Astrocyte (in vitro differentiated cells and primary cell): ENCODE results near the gene CENPB. TPM values are rescaled to one million over a fixed set of nuclear protein-coding genes. Genes with fewer than 3 reads are reported as not detected.

Experiments
- DNase-seq: peaks from one replicate; pipeline ENCODE4 v3.0.0-alpha.2; 2010; ENCODE audit warnings: low read depth
- FAIRE-seq: peaks from 2 replicates; lab custom pipeline; 2011; peaks lifted over from hg19 to GRCh38; lab: Jason Lieb, UNC
- H2AFZ ChIP-seq: 2 replicates; pipeline ENCODE4 v1.6.0; 2012; ENCODE audit warnings: low read depth, low read length, inconsistent platforms
- H3K27ac ChIP-seq: 2 replicates; pipeline ENCODE4 v1.5.1; 2011; ENCODE audit warnings: low read depth, low read length, inconsistent platforms
- H3K27me3 ChIP-seq: 2 replicates; pipeline ENCODE4 v1.6.0; 2011; ENCODE audit warnings: low read length, inconsistent platforms; ENCODE audit not compliant: insufficient read depth
- H3K36me3 ChIP-seq: 2 replicates; pipeline ENCODE4 v1.5.1; 2011; ENCODE audit warnings: low read length, inconsistent platforms; ENCODE audit not compliant: insufficient read depth
- H3K4me1 ChIP-seq: 2 replicates; pipeline ENCODE4 v1.5.1; 2011; ENCODE audit warnings: low read length, inconsistent platforms; ENCODE audit not compliant: insufficient read depth
- H3K4me2 ChIP-seq: 2 replicates; pipeline ENCODE4 v1.6.0; 2012; ENCODE audit warnings: low read length, inconsistent platforms
- H3K4me3 ChIP-seq: 2 replicates; pipeline ENCODE4 v1.5.1; 2011; ENCODE audit warnings: low read depth, mild to moderate bottlenecking, low read length, inconsistent platforms; ENCODE audit not compliant: insufficient read depth
- H3K79me2 ChIP-seq: 2 replicates; pipeline ENCODE4 v1.6.0; 2012; ENCODE audit warnings: mild to moderate bottlenecking, low read length, inconsistent platforms; ENCODE audit not compliant: insufficient read depth
- H3K9ac ChIP-seq: 2 replicates; pipeline ENCODE4 v1.6.0; 2012; ENCODE audit warnings: mild to moderate bottlenecking, low read length, inconsistent platforms
- H3K9me3 ChIP-seq: 2 replicates; pipeline ENCODE4 v1.5.1; 2012; ENCODE audit warnings: low read depth, mild to moderate bottlenecking, low read length, inconsistent platforms; ENCODE audit not compliant: insufficient read depth
- H4K20me1 ChIP-seq: 2 replicates; pipeline ENCODE4 v1.6.0; 2012; ENCODE audit warnings: low read length, inconsistent platforms; ENCODE audit not compliant: insufficient read depth
- H3K27ac Mint-ChIP-seq: one replicate; pipeline ENCODE4 v1.8.0; 2021; ENCODE audit warnings: mild to moderate bottlenecking, mixed read lengths; ENCODE audit not compliant: unreplicated experiment
- H3K27me3 Mint-ChIP-seq: one replicate; pipeline ENCODE4 v1.8.0; 2021; ENCODE audit warnings: low read depth, mixed read lengths; ENCODE audit not compliant: unreplicated experiment
- H3K36me3 Mint-ChIP-seq: one replicate; pipeline ENCODE4 v1.8.0; 2021; ENCODE audit warnings: low read depth, mixed read lengths; ENCODE audit not compliant: unreplicated experiment
- H3K4me1 Mint-ChIP-seq: one replicate; pipeline ENCODE4 v1.8.0; 2021; ENCODE audit warnings: low read depth, mixed read lengths; ENCODE audit not compliant: unreplicated experiment
- H3K4me3 Mint-ChIP-seq: one replicate; pipeline ENCODE4 v1.8.0; 2021; ENCODE audit warnings: mild to moderate bottlenecking, moderate library complexity, mixed read lengths; ENCODE audit not compliant: unreplicated experiment
- H3K9me3 Mint-ChIP-seq: one replicate; pipeline ENCODE4 v1.8.0; 2021; ENCODE audit warnings: mild to moderate bottlenecking, mixed read lengths; ENCODE audit not compliant: unreplicated experiment
- CTCF ChIP-seq: IDR thresholded peaks from 2 replicates; pipeline ENCODE4 v1.5.1; 2011; ENCODE audit warnings: low read depth, mild to moderate bottlenecking, inconsistent platforms, low read length, moderate library complexity; ENCODE audit not compliant: insufficient read depth
- EZH2 ChIP-seq: IDR thresholded peaks from 2 replicates; pipeline ENCODE4 v1.6.1; 2012; ENCODE audit warnings: mild to moderate bottlenecking, low read length, inconsistent platforms; ENCODE audit not compliant: insufficient read depth
- total RNA-seq: library from RNA; stranded (reverse); gene quantifications from 2 replicates; pipeline ENCODE4 v1.2.1, GENCODE V29; 2021

Gene CENPB
- total RNA-seq, 1 donor from 2014 or later = 39.1 TPM

GRCh38 chr20:3741836-3742458 is 44.6 kb downstream of the CENPB start:
- no peaks in the 10 kb centered on the region for H3K4me1 Mint-ChIP-seq
- H3K36me3 Mint-ChIP-seq = no peaks in the 10 kb centered on the region
- H3K4me1 ChIP-seq = no peaks in the 10 kb centered on the region
- TF ChIP-seq EZH2 (no peak), CTCF (no peak)
- no peak overlapping the region for H3K4me2 ChIP-seq
- H3K27me3 Mint-ChIP-seq = peaks cover 41% of the 10 kb centered on the region
- no peaks in the 10 kb centered on the region for H3K36me3 ChIP-seq
- H3K27ac ChIP-seq = no peak overlapping the region
- no peak overlapping the region for H3K4me3 Mint-ChIP-seq
- H3K4me3 ChIP-seq = no peak overlapping the region
- H3K27ac Mint-ChIP-seq = no peak overlapping the region
- no peaks in the 10 kb centered on the region for H3K79me2 ChIP-seq
- no peak for DNase-seq
- no peak overlapping the region for H2AFZ ChIP-seq
- H3K9me3 Mint-ChIP-seq = peaks cover 3% of the 10 kb centered on the region
- H4K20me1 ChIP-seq = no peaks in the 10 kb centered on the region
- no peaks in the 10 kb centered on the region for H3K9me3 ChIP-seq
- H3K27me3 ChIP-seq = peaks cover 10% of the 10 kb centered on the region
- no peak for FAIRE-seq
- H3K9ac ChIP-seq = no peak overlapping the region

- Mint-ChIP-seq H3K4me1 (no peaks in the 10 kb centered on the region), H3K4me3 (no peak overlapping the region), H3K9me3 (no peaks in the 10 kb centered on the region), H3K27ac (no peak overlapping the region), H3K36me3 (no peaks in the 10 kb centered on the region), H3K27me3 (peaks cover 35% of the 10 kb centered on the region)
- DNase-seq = no peak
- FAIRE-seq = no peak
- Histone ChIP-seq H3K27ac (no peak overlapping the region), H3K36me3 (no peaks in the 10 kb centered on the region), H4K20me1 (no peaks in the 10 kb centered on the region), H3K4me1 (no peaks in the 10 kb centered on the region), H2AFZ (no peak overlapping the region), H3K9ac (no peak overlapping the region), H3K9me3 (no peaks in the 10 kb centered on the region), H3K27me3 (peaks cover 10% of the 10 kb centered on the region), H3K4me2 (no peak overlapping the region), H3K4me3 (no peak overlapping the region), H3K79me2 (no peaks in the 10 kb centered on the region)
- TF ChIP-seq EZH2 (no peak), CTCF (no peak)
Observed at GRCh38 chr20:3740615-3741301, 45.8 kb downstream of the CENPB start.

GRCh38 chr20:3739926-3740451 is 46.6 kb downstream of the CENPB start:
- Histone ChIP-seq H3K9ac (no peak overlapping the region), H3K27ac (no peak overlapping the region), H2AFZ (no peak overlapping the region), H3K9me3 (no peaks in the 10 kb centered on the region), H3K27me3 (peaks cover 8% of the 10 kb centered on the region), H3K4me1 (no peaks in the 10 kb centered on the region), H3K4me2 (no peak overlapping the region), H3K36me3 (no peaks in the 10 kb centered on the region), H4K20me1 (no peaks in the 10 kb centered on the region), H3K4me3 (no peak overlapping the region), H3K79me2 (no peaks in the 10 kb centered on the region)
- TF ChIP-seq EZH2 = no peak
- no peak for TF ChIP-seq CTCF
- Mint-ChIP-seq H3K4me3 (no peak overlapping the region), H3K27ac (no peak overlapping the region), H3K36me3 (no peaks in the 10 kb centered on the region), H3K27me3 (peaks cover 35% of the 10 kb centered on the region), H3K9me3 (no peaks in the 10 kb centered on the region), H3K4me1 (no peaks in the 10 kb centered on the region)
- no peak for DNase-seq
- FAIRE-seq = no peak
